ENCODE measurements around the gene TLNRD1. TPM values are rescaled to one million over a fixed set of nuclear protein-coding genes. Genes with fewer than 3 reads are reported as not detected.

Gene TLNRD1
- total and polyA plus RNA-seq, 11 donors: 3.2 to 30.8 (median 7.9) TPM

DNA sequence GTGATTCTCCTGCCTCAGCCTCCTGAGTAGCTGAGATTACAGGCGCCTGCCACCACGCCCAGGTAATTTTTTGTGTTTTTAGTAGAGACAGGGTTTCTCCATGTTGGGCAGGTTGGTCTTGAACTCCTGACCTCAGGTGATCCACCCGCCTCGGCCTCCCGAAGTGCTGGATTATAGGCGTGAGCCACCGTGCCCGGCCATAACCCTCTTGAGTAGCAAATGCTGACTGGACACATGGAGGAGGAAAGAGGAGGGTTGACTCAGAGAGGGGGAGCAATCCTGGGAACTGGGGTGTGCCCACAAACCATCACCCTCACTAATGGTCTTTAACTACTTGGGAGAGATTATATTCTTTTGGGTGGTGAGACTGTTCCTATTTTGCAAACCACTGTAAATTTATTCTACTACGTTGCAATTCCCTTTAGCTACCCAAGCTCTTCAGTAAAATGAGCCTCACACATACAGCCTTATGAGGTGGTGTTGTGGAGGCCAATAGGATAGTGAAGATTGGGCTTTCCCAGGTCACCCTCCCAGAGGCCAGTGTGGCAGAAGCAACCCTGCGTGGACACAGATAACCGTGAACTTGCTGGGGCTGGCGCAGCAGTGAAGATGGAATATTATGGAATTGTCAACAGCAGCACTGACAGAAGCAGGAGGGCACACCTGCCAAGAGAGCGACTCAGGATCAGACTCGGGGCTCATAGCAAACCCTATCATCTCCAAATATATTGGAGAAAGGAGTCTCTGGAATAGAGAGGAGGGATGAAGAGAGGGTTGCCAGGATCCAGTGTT, 37.4 kb downstream of the TLNRD1 start:
- ATAC-seq (no peak), DNase-seq (no peak)
- no peak for TF ChIP-seq POLR2A (IDR thresholded peaks at IDR 0.05)
- TF ChIP-seq, protein P1, sequence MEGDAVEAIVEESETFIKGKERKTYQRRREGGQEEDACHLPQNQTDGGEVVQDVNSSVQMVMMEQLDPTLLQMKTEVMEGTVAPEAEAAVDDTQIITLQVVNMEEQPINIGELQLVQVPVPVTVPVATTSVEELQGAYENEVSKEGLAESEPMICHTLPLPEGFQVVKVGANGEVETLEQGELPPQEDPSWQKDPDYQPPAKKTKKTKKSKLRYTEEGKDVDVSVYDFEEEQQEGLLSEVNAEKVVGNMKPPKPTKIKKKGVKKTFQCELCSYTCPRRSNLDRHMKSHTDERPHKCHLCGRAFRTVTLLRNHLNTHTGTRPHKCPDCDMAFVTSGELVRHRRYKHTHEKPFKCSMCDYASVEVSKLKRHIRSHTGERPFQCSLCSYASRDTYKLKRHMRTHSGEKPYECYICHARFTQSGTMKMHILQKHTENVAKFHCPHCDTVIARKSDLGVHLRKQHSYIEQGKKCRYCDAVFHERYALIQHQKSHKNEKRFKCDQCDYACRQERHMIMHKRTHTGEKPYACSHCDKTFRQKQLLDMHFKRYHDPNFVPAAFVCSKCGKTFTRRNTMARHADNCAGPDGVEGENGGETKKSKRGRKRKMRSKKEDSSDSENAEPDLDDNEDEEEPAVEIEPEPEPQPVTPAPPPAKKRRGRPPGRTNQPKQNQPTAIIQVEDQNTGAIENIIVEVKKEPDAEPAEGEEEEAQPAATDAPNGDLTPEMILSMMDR (IDR thresholded peaks at IDR 0.05): no peak
- H3K27me3 ChIP-seq: no peaks in the 10 kb centered on the region
- no peaks in the 10 kb centered on the region for H3K9me3 ChIP-seq
- 93 to 97% (median 96%) methylated on average over 14 of the region's 14 CpGs for WGBS, 4 donors
- intact Hi-C loops (cut with DNase I): loop anchor here in 3 of 10 donors (5.0 to 10.0 kb wide), 2 partner anchors 36 to 57 kb away; partner anchors contain the start of gene TLNRD1 (in 2 of the 3)
- peak overlapping the region in 4 of 12 donors; percentile 13 to 62 (median 34) for H3K27ac ChIP-seq
- no peaks in the 10 kb centered on the region for H3K36me3 ChIP-seq
- H3K4me3 ChIP-seq: no peak overlapping the region
- peaks cover 0 to 32% (median 13%) of the 10 kb centered on the region in 12 donors for H3K4me1 ChIP-seq

DNA sequence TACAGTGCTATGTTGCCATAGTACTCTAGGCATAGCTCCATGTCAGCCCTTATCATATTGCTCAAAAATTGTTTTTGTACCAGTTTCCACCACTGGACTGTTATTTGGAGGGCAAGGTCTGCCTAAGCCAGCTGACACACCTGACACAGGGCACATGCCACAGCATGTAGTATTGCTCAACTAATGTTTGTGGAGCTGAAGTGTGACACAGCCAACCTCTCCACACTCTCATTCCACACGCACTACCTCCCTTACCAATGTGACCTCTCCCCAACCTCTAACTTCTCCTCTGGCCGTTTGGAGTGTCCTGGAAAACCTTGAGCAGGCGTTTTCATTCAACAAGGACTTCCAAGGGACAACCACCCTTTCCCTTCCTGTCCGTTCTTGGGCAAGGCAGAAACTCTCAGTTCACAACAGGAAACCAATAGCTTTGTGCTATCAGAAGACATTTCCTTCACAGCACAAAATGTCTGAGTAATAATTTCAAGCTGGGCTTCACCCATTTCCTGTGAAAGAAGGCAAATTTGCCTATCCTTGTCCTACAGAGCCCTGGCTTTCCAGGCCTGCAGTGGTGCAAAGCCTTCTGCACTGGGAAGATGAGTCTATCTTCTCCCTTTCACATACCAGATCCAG, 38.4 kb downstream of the TLNRD1 start:
- DNase-seq (no peak), ATAC-seq (peak; percentile 68 to 84 (median 82))
- Histone ChIP-seq H3K9me3 (no peaks in the 10 kb centered on the region), H3K27me3 (no peaks in the 10 kb centered on the region), H3K4me1 (peaks cover 0 to 23% (median 9%) of the 10 kb centered on the region in 12 donors), H3K36me3 (no peaks in the 10 kb centered on the region), H3K4me3 (no peak overlapping the region), H3K27ac (peak overlapping the region in 11 of 12 donors; percentile 8 to 62 (median 31))
- intact Hi-C loops (cut with DNase I): loop anchor here in 3 of 10 donors (5.0 to 10.0 kb wide), 2 partner anchors 37 to 56 kb away; partner anchors contain the start of gene TLNRD1 (in 2 of the 3)
- TF ChIP-seq POLR2A (IDR thresholded peaks at IDR 0.05): no peak
- TF ChIP-seq, protein P1 (IDR thresholded peaks at IDR 0.05): no peak
- WGBS, 4 donors: 40 to 63% (median 46%) methylated on average over 4 of the region's 4 CpGs

DNA sequence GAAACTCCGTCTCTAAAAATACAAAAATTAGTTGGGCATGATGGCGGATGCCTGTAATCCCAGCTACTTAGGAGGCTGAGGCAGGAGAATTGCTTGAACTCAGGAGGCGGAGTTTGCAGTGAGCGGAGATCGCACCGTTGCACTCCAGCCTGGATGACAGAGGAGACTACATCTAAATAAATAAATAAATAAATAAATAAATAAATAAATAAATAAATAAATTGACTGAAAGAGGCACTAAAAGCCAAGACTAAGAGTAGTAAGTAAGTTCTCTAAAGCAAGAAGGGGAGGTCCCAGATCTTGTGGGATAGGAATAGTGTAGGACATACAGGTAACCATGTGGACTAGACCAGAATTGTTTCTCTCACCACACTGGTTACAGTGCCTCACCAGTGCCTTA, 40.0 kb downstream of the TLNRD1 start:
- Histone ChIP-seq H3K27ac (no peak overlapping the region), H3K4me1 (peaks cover 0 to 18% (median 8%) of the 10 kb centered on the region in 12 donors), H3K4me3 (no peak overlapping the region), H3K9me3 (peaks cover 0 to 1% (median 0%) of the 10 kb centered on the region in 12 donors), H3K36me3 (no peaks in the 10 kb centered on the region), H3K27me3 (no peaks in the 10 kb centered on the region)
- no peak for ATAC-seq
- TF ChIP-seq, protein P1 (IDR thresholded peaks at IDR 0.05): no peak
- no peak for TF ChIP-seq POLR2A (IDR thresholded peaks at IDR 0.05)
- WGBS, 4 donors: 91 to 98% (median 95%) methylated on average over 6 of the region's 6 CpGs
- intact Hi-C loops (cut with DNase I): no loop called here
- DNase-seq: no peak
